ENCODE measurements around the gene ZIC3. TPM values are rescaled to one million over a fixed set of nuclear protein-coding genes. Genes with fewer than 3 reads are reported as not detected.

Gene ZIC3
- total RNA-seq, 2 experiments from 2014 or later: not detected

GRCh38 chrX:137562096-137562495 is 3.8 kb upstream of the ZIC3 start:
- Histone ChIP-seq H3K4me2 (ENCODE audit: low read length) (no peak overlapping the region), H3K27ac (ENCODE audit: low read depth, low read length, poor library complexity, severe bottlenecking) (no peak overlapping the region), H2AFZ (ENCODE audit: low read length) (no peak overlapping the region), H4K20me1 (ENCODE audit: insufficient read depth, low read length) (no peaks in the 10 kb centered on the region), H3K36me3 (ENCODE audit: insufficient read depth, low read length) (no peaks in the 10 kb centered on the region), H3K9me3 (ENCODE audit: low read length) (no peaks in the 10 kb centered on the region), H3K79me2 (ENCODE audit: insufficient read depth, low read depth, low read length) (no peaks in the 10 kb centered on the region), H3K9me2 (ENCODE audit: insufficient read depth, low read length) (no peaks in the 10 kb centered on the region), H3K4me1 (ENCODE audit: insufficient read depth, low read length, poor library complexity, severe bottlenecking) (no peaks in the 10 kb centered on the region), H3K4me3 (ENCODE audit: low read depth, low read length, poor library complexity, severe bottlenecking) (no peak overlapping the region)
- DNase-seq (ENCODE audit: low spot score): no peak
- ChIA-PET CTCF (ENCODE audit: unreplicated experiment) (no interaction called here), POLR2A (no interaction called here)
- TF ChIP-seq, protein P1, sequence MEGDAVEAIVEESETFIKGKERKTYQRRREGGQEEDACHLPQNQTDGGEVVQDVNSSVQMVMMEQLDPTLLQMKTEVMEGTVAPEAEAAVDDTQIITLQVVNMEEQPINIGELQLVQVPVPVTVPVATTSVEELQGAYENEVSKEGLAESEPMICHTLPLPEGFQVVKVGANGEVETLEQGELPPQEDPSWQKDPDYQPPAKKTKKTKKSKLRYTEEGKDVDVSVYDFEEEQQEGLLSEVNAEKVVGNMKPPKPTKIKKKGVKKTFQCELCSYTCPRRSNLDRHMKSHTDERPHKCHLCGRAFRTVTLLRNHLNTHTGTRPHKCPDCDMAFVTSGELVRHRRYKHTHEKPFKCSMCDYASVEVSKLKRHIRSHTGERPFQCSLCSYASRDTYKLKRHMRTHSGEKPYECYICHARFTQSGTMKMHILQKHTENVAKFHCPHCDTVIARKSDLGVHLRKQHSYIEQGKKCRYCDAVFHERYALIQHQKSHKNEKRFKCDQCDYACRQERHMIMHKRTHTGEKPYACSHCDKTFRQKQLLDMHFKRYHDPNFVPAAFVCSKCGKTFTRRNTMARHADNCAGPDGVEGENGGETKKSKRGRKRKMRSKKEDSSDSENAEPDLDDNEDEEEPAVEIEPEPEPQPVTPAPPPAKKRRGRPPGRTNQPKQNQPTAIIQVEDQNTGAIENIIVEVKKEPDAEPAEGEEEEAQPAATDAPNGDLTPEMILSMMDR (conservative IDR thresholded peaks at IDR 0.05; ENCODE audit: low read length): no peak
- no peak for TF ChIP-seq EZH2phosphoT487 (IDR thresholded peaks at IDR 0.05; ENCODE audit: borderline replicate concordance, low read depth, low read length)
- intact Hi-C loops (cut with micrococcal nuclease; ENCODE audit: unreplicated experiment): no loop called here
- no TSS peak for BruUV-seq (replicated peaks)

- H3K9me3 ChIP-seq (ENCODE audit: low read length): no peaks in the 10 kb centered on the region
- H3K9me2 ChIP-seq (ENCODE audit: insufficient read depth, low read length): no peaks in the 10 kb centered on the region
- no peaks in the 10 kb centered on the region for H4K20me1 ChIP-seq (ENCODE audit: insufficient read depth, low read length)
- CTCF ChIA-PET (ENCODE audit: unreplicated experiment): no interaction called here
- H3K79me2 ChIP-seq (ENCODE audit: insufficient read depth, low read depth, low read length): no peaks in the 10 kb centered on the region
- no peaks in the 10 kb centered on the region for H3K4me1 ChIP-seq (ENCODE audit: insufficient read depth, low read length, poor library complexity, severe bottlenecking)
- H3K4me2 ChIP-seq (ENCODE audit: low read length): no peak overlapping the region
- intact Hi-C loops (cut with micrococcal nuclease; ENCODE audit: unreplicated experiment): no loop called here
- no peak overlapping the region for H3K4me3 ChIP-seq (ENCODE audit: low read depth, low read length, poor library complexity, severe bottlenecking)
- no peak for DNase-seq (ENCODE audit: low spot score)
- H2AFZ ChIP-seq (ENCODE audit: low read length): no peak overlapping the region
- POLR2A ChIA-PET: interaction anchor here (0.5 to 0.6 kb wide), 2 partner anchors 321 to 1131 kb away, joined by 3 to 5 read pairs; no protein-coding TSS in a partner anchor
- TF ChIP-seq EZH2phosphoT487 (IDR thresholded peaks at IDR 0.05; ENCODE audit: borderline replicate concordance, low read depth, low read length): no peak
- TF ChIP-seq, protein P1 (conservative IDR thresholded peaks at IDR 0.05; ENCODE audit: low read length): no peak
- no peaks in the 10 kb centered on the region for H3K36me3 ChIP-seq (ENCODE audit: insufficient read depth, low read length)
- no TSS peak for BruUV-seq (replicated peaks)
- no peak overlapping the region for H3K27ac ChIP-seq (ENCODE audit: low read depth, low read length, poor library complexity, severe bottlenecking)
Measured at GRCh38 chrX:137563681-137564651, 2.0 kb upstream of the ZIC3 start.
